Epithelial cell of proximal tubule (primary cell): ENCODE measurements around the gene CC2D2B. TPM values are rescaled to one million over a fixed set of nuclear protein-coding genes. Genes with fewer than 3 reads are reported as not detected.
"Not testable (repeated sequence)": the region's sequence is repeated elsewhere in the genome, so short reads cannot be mapped to it uniquely, and the experiment has no call there.

Source experiments
- DNase-seq: peaks from one replicate; pipeline ENCODE4 v3.0.0-alpha.2; 2011; ENCODE audit warnings: low read depth
- H3K4me3 ChIP-seq: 2 replicates; pipeline ENCODE4 v1.5.1; 2011; ENCODE audit warnings: low read depth, mild to moderate bottlenecking, low read length
- total RNA-seq: library from RNA; depleted of rRNA; stranded (reverse); fragments of >200 nt; gene quantifications from 2 replicates; pipeline ENCODE4 v1.2.3, GENCODE V29; 2015
- TF ChIP-seq, protein P1 (sequence below): conservative IDR thresholded peaks from 2 replicates; pipeline ENCODE4 v1.5.1; 2012; ENCODE audit warnings: low read depth, mild to moderate bottlenecking, low read length

CC2D2B gene
- total RNA-seq, 1 donor from 2014 or later = 0.52 TPM

DNA sequence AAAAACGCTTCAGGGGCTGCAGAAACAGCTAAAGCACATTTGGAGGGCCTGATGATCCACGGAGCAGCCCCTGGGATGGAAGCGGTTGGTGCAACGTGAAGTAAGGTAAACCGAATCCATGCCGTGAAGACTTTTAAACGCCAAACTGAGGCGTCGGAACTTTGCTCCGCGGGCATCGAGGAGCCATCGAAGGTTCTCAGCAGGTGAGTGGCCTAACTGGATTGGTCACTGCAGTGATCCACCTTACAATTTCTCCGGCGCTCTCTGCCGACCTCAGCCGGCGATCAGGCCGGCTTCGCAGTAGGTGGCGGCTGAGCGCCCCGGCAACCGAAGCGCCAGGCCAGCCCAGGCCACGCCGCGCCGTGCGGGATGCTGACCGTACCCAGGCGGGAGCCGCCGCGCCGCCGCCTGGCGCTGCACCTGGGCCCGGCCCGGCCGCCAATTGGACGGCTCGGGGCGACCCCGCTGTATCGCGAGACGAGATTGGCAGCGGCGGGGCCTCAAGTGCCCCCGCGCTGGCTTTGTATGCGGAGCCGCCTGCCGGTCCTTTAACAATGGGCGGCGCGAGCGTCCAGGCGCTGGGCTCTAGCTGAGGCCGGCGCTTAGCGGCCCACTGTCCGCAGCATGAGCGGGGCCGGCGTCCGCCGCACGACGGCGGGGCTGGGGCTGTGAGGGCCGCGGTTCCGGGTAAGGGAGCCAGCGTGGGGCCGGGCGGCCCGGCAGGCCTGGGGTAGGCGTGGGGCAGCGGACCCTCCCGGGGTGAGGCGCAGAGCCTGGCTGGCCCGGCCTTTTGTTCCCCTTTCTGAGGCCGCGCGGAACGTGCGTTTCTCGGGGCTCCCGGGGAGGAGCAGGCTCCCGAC lies 135.5 kb downstream of the CC2D2B start, which contains the start of gene CCNJ:
CCNJ (plus strand) TSS at position 551 of the 860 bp plus-strand sequence. CDS start 811 bp downstream, outside the sequence.
- DNase-seq = no peak
- peak within 1 kb of the TSS; percentile 74 for H3K4me3 ChIP-seq
- TF ChIP-seq, protein P1, sequence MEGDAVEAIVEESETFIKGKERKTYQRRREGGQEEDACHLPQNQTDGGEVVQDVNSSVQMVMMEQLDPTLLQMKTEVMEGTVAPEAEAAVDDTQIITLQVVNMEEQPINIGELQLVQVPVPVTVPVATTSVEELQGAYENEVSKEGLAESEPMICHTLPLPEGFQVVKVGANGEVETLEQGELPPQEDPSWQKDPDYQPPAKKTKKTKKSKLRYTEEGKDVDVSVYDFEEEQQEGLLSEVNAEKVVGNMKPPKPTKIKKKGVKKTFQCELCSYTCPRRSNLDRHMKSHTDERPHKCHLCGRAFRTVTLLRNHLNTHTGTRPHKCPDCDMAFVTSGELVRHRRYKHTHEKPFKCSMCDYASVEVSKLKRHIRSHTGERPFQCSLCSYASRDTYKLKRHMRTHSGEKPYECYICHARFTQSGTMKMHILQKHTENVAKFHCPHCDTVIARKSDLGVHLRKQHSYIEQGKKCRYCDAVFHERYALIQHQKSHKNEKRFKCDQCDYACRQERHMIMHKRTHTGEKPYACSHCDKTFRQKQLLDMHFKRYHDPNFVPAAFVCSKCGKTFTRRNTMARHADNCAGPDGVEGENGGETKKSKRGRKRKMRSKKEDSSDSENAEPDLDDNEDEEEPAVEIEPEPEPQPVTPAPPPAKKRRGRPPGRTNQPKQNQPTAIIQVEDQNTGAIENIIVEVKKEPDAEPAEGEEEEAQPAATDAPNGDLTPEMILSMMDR = no peak

DNA sequence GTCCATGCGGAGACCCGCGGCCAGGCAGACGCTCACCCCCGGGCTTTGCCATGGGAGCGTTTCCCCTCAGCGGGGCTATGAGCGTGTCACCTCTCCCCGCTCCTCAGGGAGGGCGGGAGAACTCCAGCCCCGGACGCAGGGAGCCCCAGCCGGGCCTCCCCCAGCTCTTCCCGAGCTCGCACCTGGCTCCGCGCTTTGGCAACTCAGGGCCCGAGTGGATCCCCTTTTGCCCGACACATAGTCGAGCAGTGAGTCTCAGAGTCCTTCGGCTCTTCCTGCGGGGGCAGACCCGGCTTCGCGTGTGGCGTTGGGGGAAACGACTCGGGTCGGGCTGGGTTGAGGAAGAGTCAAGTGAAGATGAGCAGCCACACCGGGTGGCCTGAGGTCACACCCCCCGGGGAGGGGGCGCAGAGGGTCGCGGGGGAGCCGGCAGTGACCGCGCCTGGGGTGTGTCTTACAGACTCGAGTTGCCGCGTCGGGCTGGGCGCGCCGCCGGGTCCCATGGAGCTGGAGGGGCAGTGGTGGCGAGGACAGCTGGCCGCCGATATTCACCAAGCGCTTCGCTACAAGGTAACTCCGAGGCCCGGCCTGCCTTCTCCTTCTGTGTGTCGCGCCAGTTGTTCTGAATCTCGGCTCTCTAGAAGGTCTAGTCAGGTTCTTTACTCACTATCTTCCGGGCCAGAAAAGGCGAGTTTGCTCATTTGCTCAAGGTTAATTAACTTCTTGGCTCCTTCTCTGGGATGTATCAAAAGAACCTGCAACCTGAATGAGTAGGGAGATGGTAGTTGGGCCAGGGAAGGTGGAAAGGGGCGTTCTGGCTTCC lies 136.3 kb downstream of the CC2D2B start:
- TF ChIP-seq, protein P1 = no peak
- DNase-seq = no peak
- peak overlapping the region; percentile 74 for H3K4me3 ChIP-seq

DNA sequence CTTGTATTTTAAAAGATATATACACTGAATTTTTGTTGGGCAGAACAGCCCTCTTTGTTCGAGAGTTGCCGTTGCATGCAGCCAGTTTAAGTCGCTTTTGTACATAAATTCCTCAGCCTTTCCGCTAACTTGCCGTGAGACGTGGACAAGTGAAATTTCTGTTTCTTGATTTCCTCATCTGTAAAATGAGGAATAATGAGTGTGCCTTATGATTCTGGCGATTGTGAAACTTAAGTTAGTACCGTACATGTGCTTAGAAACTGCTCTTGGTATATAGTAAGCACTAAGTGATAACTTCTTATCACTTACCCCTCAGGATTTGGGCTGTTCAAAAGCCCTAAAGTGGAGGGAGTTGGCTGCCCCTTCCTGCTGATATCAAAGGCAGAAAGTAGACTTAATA lies 137.0 kb downstream of the CC2D2B start:
- peak overlapping the region; percentile 74 for H3K4me3 ChIP-seq
- TF ChIP-seq, protein P1 = no peak
- DNase-seq = no peak

DNA sequence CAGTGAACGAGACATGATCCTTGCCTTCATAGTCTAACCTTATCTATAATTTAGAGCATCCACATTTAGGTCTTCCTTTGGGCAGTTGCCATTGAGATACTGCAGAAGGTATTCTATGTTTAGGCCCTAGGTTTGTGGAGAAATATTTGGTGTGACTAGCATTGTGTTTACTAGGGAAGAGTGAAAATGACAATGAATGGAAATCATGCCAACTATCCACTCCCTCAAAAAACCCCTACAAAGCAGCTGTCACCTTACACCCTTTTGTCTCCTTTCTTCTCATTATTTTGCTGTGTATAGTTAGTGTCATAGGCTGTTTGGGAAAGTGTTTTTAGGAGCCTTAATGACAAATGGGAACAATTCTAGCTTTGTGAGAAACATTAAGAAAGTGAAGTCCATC lies 138.8 kb downstream of the CC2D2B start:
- DNase-seq = no peak
- TF ChIP-seq, protein P1 = no peak
- no peak overlapping the region for H3K4me3 ChIP-seq

DNA sequence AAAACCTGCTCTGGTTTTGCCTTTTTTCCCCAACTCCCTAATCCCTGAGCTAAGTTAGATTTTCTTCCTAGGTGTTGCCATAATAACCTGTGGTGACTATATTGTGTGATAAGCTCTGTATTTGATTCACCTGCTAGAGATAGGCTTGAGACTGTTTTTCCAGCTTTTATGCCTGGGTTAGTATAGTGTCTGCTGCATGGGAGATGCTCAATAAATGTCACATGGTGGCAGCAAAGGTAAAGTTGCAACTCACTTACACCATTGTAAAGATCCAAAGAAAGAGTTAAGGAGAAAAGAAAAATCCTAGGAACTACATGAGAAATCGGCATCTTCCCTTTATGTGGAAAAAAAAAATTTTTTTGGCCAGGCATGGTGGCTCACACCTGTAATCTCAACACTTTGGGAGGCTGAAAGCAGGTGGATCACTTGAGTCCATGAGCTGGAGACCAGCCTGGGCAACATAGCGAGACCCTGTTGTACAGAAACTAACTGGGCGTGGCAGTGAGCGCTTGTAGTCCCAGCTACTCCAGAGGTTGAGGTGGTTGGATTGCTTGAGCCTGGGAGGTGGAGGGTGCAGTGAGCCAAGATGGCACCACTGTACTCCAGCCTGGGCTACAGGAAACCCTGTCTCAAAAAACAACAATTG lies 139.4 kb downstream of the CC2D2B start:
- DNase-seq = no peak
- TF ChIP-seq, protein P1 = no peak
- no peak overlapping the region for H3K4me3 ChIP-seq

DNA sequence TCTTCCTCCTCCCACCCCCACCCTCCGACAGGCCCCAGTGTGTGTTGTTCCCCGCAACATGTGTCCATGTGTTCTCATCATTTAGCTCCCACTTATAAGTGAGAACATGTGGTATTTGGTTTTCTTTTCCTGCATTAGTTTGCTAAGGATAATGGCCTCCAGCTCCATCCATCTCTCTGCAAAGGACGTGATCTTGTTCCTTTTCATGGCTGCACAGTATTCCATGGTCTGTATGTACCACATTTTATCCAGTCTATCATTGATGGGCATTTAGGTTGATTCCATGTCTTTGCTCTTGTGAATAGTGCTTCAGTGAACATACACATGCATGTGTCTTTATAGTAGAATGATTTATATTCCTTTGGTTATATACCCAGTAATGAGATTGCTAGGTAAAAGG lies 140.2 kb downstream of the CC2D2B start:
- H3K4me3 ChIP-seq, DNase-seq: not testable (repeated sequence)

DNA sequence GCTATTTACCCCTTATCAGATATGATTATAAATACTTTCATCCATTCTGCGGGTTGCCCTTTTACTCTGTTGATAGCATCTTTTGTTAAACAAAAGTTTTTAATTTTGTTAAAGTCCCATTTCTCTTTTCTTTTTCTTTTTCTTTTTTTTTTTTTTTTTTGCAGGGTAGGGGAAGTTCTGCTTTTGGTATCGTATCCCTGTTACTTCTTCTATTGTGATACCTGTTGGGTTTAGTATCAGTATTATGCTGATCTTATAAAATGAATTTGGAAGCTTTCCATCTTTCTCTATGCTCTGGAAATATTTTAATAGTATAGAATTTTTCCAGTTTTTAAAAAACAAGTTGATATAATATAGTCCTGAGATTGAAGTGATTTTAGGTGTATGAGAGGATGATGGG lies 141.6 kb downstream of the CC2D2B start:
- no peak for DNase-seq
- TF ChIP-seq, protein P1 = no peak
- H3K4me3 ChIP-seq = no peak overlapping the region
